GM12892 (cell line): ENCODE results near the gene STMN3.

Source experiments
- POLR2A ChIP-seq: IDR thresholded peaks from 2 replicates; pipeline ENCODE4 v1.6.1; 2011; ENCODE audit warnings: low read depth, low read length, control low read depth
- POLR2AphosphoS5 ChIP-seq: IDR thresholded peaks from 2 replicates; pipeline ENCODE4 v1.6.1; 2011; ENCODE audit warnings: low read depth, low read length, control low read depth
- TAF1 ChIP-seq: IDR thresholded peaks from 2 replicates; pipeline ENCODE4 v1.6.1; 2011; ENCODE audit warnings: low read depth, mild to moderate bottlenecking, control low read depth, low read length, borderline replicate concordance

DNA sequence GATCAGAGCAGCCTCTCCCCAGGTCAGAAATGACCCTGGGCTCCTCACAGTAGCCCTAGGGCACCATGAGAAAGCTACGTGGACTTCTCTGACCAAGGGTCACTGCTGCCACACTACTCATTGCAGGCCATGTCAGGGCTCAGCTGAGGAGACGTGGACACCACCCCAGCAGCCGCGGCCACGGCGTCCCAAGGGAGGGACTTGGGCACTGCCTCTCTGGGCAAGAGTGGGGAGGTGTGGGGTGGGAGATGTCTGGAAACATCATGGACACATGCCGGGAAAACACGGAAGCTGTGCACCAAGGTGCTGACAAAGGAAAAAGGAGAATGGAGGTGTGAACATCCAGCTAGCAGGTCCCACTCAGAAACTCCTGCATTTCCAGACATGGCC, 35.4 kb downstream of the STMN3 start:
- TF ChIP-seq POLR2AphosphoS5, result no peak
- TF ChIP-seq POLR2A, result no peak
- TF ChIP-seq TAF1, result no peak
